Immature natural killer cell (primary cell): Measurements from ENCODE around the gene ATP11A. TPM values are rescaled to one million over a fixed set of nuclear protein-coding genes. Genes with fewer than 3 reads are reported as not detected.
A peak's percentile ranks its signal among the peaks of the same experiment; 100 is the strongest.

Source experiments
- DNase-seq, 3 donors: peaks; one replicate each; pipeline ENCODE4 v3.0.0; 2022; ENCODE audit warnings: mixed read lengths in 1 of 3
- H3K27ac Mint-ChIP-seq, 6 donors: one replicate each; pipeline ENCODE4 v1.8.0; 2020; ENCODE audit warnings: mixed read lengths in 6 of 6, mild to moderate bottlenecking in 5 of 6, inconsistent platforms in 4 of 6, moderate library complexity in 3 of 6
- H3K27me3 Mint-ChIP-seq, 3 donors: one replicate each; pipeline ENCODE4 v1.8.0; 2020 to 2021; ENCODE audit warnings: low read depth in 3 of 3, mild to moderate bottlenecking in 3 of 3, mixed read lengths in 3 of 3, moderate library complexity in 3 of 3, inconsistent platforms in 1 of 3
- H3K36me3 Mint-ChIP-seq, 3 donors: one replicate each; pipeline ENCODE4 v1.8.0; 2020; ENCODE audit warnings: mixed read lengths in 3 of 3, inconsistent platforms in 2 of 3, mild to moderate bottlenecking in 2 of 3
- H3K4me1 Mint-ChIP-seq, 2 donors: one replicate each; pipeline ENCODE4 v1.8.0; 2020; ENCODE audit warnings: inconsistent platforms in 2 of 2, mild to moderate bottlenecking in 2 of 2, mixed read lengths in 2 of 2, moderate library complexity in 1 of 2
- H3K4me3 Mint-ChIP-seq, 5 donors: one replicate each; pipeline ENCODE4 v1.8.0; 2020; ENCODE audit warnings: mild to moderate bottlenecking in 5 of 5, mixed read lengths in 5 of 5, inconsistent platforms in 3 of 5, moderate library complexity in 3 of 5
- H3K9me3 Mint-ChIP-seq, 6 donors: one replicate each; pipeline ENCODE4 v1.8.0; 2020; ENCODE audit warnings: mild to moderate bottlenecking in 6 of 6, mixed read lengths in 6 of 6, inconsistent platforms in 4 of 6, moderate library complexity in 3 of 6
- polyA plus RNA-seq, 3 donors: library from polyadenylated mRNA; unstranded; fragments of 300-500 nt; fragmentation: Illumina TruSeq; gene quantifications; one replicate each; pipeline ENCODE4 v1.2.3, GENCODE V29; 2021

ATP11A gene
- 1 to 10 TPM in 1 of 3 donors, under 1 TPM in 1, not detected in 1; 0.96 to 2.9 TPM for polyA plus RNA-seq

GRCh38 chr13:112689303-112690245 lies at the start of gene ATP11A:
Gene ATP11A, plus strand, starts transcription at chr13:112690038. Its CDS starts 379 bp downstream, at chr13:112690417.
- Mint-ChIP-seq H3K4me3 (peak within 1 kb of the TSS; percentile 84 to 92 (median 87)), H3K27ac (peak within 1 kb of the TSS; percentile 77 to 93 (median 89)), H3K4me1 (peaks cover 39 to 47% of the 10 kb centered on the region in 2 donors), H3K27me3 (peaks cover 3 to 11% (median 3%) of the 10 kb centered on the region in 3 donors), H3K9me3 (no peaks in the 10 kb centered on the region), H3K36me3 (no peaks in the 10 kb centered on the region)
- peak; percentile 74 to 79 (median 77) for DNase-seq

DNA sequence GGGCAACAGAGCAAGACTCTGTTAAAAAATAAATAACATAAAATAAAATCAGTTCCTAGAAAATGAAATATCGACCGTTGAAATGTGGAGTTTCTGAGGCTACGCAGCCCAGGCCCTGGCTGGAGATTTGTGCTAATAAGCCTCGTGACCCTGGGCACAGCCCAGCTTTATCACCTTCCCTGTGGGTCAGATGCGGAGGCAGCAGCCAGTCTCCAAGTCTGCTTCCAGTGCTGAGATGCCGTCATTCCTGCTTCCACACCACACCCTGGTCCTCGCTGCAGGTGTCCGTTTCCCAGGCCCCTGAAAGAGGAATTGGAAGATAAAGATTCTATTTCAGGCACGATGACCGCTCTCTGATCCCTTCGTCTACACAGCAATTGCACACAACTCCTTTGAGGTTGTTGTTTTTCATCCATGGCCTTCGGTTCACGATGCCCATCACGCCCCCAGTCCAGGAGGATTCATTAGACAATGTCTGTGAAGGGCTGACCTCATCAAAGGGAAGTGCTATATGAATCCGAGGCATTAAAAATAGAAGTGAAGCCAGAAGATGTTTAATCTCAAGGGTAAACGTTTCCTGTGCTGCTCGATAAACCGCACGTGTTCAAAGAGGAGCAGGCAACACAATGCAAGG lies 48.3 kb upstream of the ATP11A start:
- Mint-ChIP-seq H3K4me3 (no peak overlapping the region), H3K9me3 (no peaks in the 10 kb centered on the region), H3K27ac (no peak overlapping the region), H3K4me1 (peaks cover 0 to 6% of the 10 kb centered on the region in 2 donors), H3K36me3 (no peaks in the 10 kb centered on the region), H3K27me3 (peaks cover 5 to 12% (median 7%) of the 10 kb centered on the region in 3 donors)
- no peak for DNase-seq

DNA sequence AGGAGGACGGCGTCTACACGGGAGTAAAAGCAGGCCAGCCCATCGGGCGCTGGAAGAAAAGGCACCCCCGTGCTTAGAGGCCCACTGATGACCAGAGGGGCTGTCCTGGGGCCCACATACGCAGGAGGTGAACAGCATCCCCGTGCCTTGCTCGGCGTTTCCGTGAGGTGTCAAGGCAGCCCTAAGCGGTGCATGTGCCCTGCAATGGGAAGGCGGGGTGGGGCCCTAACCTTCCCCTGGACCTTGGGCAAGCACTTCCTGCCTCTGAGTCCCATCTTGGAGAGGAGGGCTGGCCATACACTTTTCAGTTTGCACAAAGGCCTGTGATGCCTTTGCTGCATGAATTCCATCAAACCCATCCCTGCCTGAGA lies 47.8 kb upstream of the ATP11A start:
- Mint-ChIP-seq H3K4me1 (peaks cover 0 to 6% of the 10 kb centered on the region in 2 donors), H3K27ac (no peak overlapping the region), H3K4me3 (no peak overlapping the region), H3K27me3 (peaks cover 5 to 12% (median 7%) of the 10 kb centered on the region in 3 donors), H3K9me3 (no peaks in the 10 kb centered on the region), H3K36me3 (no peaks in the 10 kb centered on the region)
- DNase-seq, result no peak

DNA sequence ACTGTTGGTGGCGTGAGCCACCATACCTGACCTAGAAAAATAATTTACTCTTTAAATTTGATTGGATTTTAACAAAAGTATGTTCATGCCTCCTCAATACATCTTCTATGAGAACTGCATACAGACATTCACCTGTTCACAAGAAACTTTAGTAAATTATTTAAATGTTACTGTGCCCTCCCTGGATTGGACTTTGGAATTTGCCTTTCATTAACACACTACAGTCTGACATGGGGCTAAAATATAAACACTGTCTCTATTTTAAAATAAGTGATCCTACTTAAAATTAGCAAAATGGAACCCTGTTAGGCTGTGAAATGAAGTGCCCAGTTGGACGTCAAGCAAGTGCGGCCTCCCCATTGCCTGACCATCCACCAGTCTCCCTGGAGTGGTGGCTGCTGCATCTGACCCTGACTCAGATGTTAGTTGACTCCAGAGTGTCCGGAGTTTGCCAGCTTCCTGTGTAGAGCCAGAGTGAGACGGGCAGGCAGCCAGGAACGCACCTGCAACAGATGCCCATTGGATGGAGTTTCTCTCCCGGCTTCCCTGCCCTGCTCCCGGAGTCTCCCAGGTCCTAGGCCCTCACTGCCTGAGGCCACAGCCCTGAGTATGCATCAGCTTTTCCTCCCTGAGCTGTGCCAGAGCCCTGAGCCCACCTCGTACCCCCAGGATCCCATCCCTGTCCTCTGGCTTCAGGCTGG lies 45.9 kb upstream of the ATP11A start:
- no peak overlapping the region for H3K4me3 Mint-ChIP-seq
- H3K27me3 Mint-ChIP-seq, result peaks cover 4 to 9% (median 7%) of the 10 kb centered on the region in 3 donors
- peaks cover 0 to 1% (median 0%) of the 10 kb centered on the region in 6 donors for H3K9me3 Mint-ChIP-seq
- peaks cover 0 to 6% of the 10 kb centered on the region in 2 donors for H3K4me1 Mint-ChIP-seq
- H3K27ac Mint-ChIP-seq, result no peak overlapping the region
- DNase-seq, result no peak
- no peaks in the 10 kb centered on the region for H3K36me3 Mint-ChIP-seq

GRCh38 chr13:112645327-112645914 lies 44.4 kb upstream of the ATP11A start:
- Mint-ChIP-seq H3K4me1 (peaks cover 0 to under 1% of the 10 kb centered on the region in 2 donors), H3K36me3 (no peaks in the 10 kb centered on the region), H3K27me3 (peaks cover 2 to 9% (median 2%) of the 10 kb centered on the region in 3 donors), H3K27ac (no peak overlapping the region), H3K9me3 (peaks cover 0 to 1% (median 0%) of the 10 kb centered on the region in 6 donors), H3K4me3 (no peak overlapping the region)
- no peak for DNase-seq

- H3K36me3 Mint-ChIP-seq, result no peaks in the 10 kb centered on the region
- H3K27ac Mint-ChIP-seq, result no peak overlapping the region
- peaks cover 2 to 9% (median 2%) of the 10 kb centered on the region in 3 donors for H3K27me3 Mint-ChIP-seq
- H3K4me3 Mint-ChIP-seq, result no peak overlapping the region
- peaks cover 0 to 1% (median 0%) of the 10 kb centered on the region in 6 donors for H3K9me3 Mint-ChIP-seq
- H3K4me1 Mint-ChIP-seq, result no peaks in the 10 kb centered on the region
- no peak for DNase-seq
Measured at GRCh38 chr13:112647256-112647655, 42.6 kb upstream of the ATP11A start.

- peaks cover 2 to 9% (median 2%) of the 10 kb centered on the region in 3 donors for H3K27me3 Mint-ChIP-seq
- H3K4me3 Mint-ChIP-seq, result no peak overlapping the region
- H3K36me3 Mint-ChIP-seq, result no peaks in the 10 kb centered on the region
- no peak for DNase-seq
- no peaks in the 10 kb centered on the region for H3K4me1 Mint-ChIP-seq
- no peak overlapping the region for H3K27ac Mint-ChIP-seq
- peaks cover 0 to 1% (median 0%) of the 10 kb centered on the region in 6 donors for H3K9me3 Mint-ChIP-seq
Measured at GRCh38 chr13:112648101-112648500, 41.7 kb upstream of the ATP11A start.

GRCh38 chr13:112648966-112649690 lies 40.7 kb upstream of the ATP11A start:
- no peak overlapping the region for H3K4me3 Mint-ChIP-seq
- peaks cover 0 to 1% (median 0%) of the 10 kb centered on the region in 6 donors for H3K9me3 Mint-ChIP-seq
- H3K27ac Mint-ChIP-seq, result no peak overlapping the region
- no peaks in the 10 kb centered on the region for H3K36me3 Mint-ChIP-seq
- H3K4me1 Mint-ChIP-seq, result no peaks in the 10 kb centered on the region
- peaks cover 2 to 9% (median 2%) of the 10 kb centered on the region in 3 donors for H3K27me3 Mint-ChIP-seq
- no peak for DNase-seq

DNA sequence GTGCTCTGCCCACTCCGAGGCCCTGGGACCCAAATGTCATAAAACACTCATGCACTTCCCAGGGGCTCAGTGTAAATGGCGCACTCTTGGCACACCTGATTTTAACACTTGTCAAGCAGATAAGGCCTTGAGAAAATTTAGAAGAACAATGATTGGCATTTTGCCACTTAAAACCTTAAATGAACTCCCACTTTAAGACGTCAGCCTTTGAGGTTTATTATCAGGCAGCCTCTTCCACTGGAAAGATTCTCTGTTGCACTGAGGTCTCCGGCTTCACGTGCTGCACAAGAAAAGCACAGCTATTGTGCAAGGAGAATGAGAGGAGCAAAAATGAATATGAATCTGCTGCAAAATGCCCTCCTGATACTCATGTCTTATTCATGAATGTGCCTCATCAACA lies 38.5 kb upstream of the ATP11A start:
- no peak overlapping the region for H3K4me3 Mint-ChIP-seq
- peaks cover 0 to 1% (median 0%) of the 10 kb centered on the region in 6 donors for H3K9me3 Mint-ChIP-seq

DNA sequence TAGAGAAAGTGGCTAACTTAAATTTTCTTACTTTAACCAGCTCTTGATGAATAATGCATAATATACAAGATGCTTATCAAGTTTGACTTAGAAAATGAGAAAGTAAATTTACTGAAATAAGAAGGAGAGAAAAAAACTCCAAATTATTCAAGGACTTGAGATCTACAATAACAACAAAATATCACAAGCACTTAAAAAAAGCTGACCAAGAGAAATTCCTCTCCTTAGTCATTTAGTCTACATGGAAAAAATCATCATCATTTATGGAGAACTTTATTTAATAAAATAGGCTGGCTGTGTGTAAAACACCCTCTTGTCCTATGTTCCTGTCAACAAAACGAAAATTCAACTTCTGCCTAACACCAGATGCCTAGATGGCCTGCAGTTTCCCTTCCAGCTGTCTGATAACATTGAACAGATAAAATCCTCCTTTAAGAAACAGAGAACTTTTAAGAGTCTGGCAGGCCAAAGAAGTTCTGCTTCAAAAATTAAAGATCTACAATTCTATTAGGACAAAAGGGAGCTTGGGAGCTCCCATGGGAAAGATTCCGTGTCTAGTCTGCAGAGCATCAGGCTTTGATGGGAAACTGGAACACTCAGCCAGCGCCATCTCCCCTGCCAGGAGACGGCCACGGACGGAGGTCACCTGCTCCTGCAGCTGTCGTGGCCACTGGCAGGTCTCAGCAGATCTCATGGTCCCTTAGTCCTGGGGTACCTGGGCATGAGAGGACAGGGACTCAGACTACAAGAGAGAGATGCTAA lies 37.9 kb upstream of the ATP11A start:
- no peaks in the 10 kb centered on the region for H3K36me3 Mint-ChIP-seq
- peaks cover 0 to 1% (median 0%) of the 10 kb centered on the region in 6 donors for H3K9me3 Mint-ChIP-seq
- no peak overlapping the region for H3K27ac Mint-ChIP-seq
- no peak overlapping the region for H3K4me3 Mint-ChIP-seq
- no peaks in the 10 kb centered on the region for H3K4me1 Mint-ChIP-seq
- H3K27me3 Mint-ChIP-seq, result peaks cover 0 to 9% (median 4%) of the 10 kb centered on the region in 3 donors
- no peak for DNase-seq

More for the DNA sequence above, 38.5 kb upstream of the ATP11A start:
- Mint-ChIP-seq H3K4me1 (no peaks in the 10 kb centered on the region), H3K27ac (no peak overlapping the region), H3K36me3 (no peaks in the 10 kb centered on the region), H3K27me3 (peaks cover 0 to 7% (median 4%) of the 10 kb centered on the region in 3 donors)
- DNase-seq, result no peak

DNA sequence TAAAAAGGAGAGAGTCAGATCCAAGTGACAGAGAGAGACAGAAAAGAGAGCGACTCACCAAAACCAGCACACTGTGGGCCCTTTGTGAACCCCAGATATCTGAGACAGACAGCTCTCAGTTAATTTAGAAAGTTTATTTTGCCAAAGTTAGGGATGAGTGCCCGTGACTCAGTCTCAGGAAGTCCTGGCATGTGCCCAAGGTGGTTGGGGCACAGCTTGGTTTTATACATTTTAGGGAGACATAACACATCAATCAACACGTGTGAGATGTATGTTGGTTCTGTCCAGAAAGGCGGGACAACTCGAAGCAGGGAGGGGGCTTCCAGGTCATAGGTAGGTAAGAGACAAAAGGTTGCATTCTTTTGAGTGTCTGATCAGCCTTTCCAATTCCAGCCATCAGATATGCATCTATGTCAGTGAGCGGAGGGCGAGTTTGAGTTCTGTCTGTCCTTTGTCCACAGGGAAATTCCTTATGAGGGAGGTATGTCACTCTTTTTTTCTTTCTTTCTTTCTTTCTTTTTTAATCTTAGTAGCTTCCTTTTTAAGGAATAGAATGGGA lies 37.2 kb upstream of the ATP11A start:
- Mint-ChIP-seq H3K36me3 (no peaks in the 10 kb centered on the region), H3K27me3 (peaks cover 0 to 9% (median 4%) of the 10 kb centered on the region in 3 donors), H3K27ac (no peak overlapping the region), H3K9me3 (peaks cover 0 to 1% (median 0%) of the 10 kb centered on the region in 6 donors), H3K4me3 (no peak overlapping the region), H3K4me1 (no peaks in the 10 kb centered on the region)
- DNase-seq, result no peak

DNA sequence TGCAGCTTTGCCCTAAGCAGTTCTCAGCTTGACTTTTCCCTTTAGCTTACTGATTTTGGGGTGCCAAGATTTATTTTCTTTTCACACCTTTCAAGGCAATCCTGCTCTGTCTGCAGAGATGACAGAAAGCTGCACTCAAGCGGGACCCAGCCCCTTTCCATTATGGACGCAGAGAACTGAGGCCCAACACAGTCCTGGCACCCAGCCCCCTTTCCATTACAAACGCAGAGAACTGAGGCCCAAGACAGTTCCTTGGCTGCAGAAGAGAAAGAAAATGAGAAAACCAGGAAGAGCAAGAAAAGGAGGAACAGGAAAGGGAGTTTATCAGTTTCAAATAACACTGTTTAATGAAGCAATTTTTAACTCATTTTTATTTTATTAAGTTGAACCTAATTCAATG lies 36.8 kb upstream of the ATP11A start:
- peaks cover 0 to 9% (median 3%) of the 10 kb centered on the region in 3 donors for H3K27me3 Mint-ChIP-seq
- no peaks in the 10 kb centered on the region for H3K36me3 Mint-ChIP-seq
- no peak overlapping the region for H3K27ac Mint-ChIP-seq
- peaks cover 0 to under 1% (median 0%) of the 10 kb centered on the region in 6 donors for H3K9me3 Mint-ChIP-seq
- H3K4me3 Mint-ChIP-seq, result no peak overlapping the region
- no peaks in the 10 kb centered on the region for H3K4me1 Mint-ChIP-seq
- DNase-seq, result no peak
